H1 (cell line): ENCODE data around the gene UBE2M. TPM values are rescaled to one million over a fixed set of nuclear protein-coding genes. Genes with fewer than 3 reads are reported as not detected.
"Not testable (repeated sequence)": the region's sequence is repeated elsewhere in the genome, so short reads cannot be mapped to it uniquely, and the experiment has no call there.

Source experiments
- CTCF ChIA-PET: fragments of 300-600 bp; sonication (Branson Sonifier 250); formaldehyde crosslinking; loops from one replicate; lab custom pipeline; 2021; ENCODE audit not compliant: partially characterized antibody; lab: Charles Lee
- POLR2A ChIA-PET: fragments of 300-600 bp; sonication (Branson Sonifier 250); formaldehyde crosslinking; loops from one replicate; lab custom pipeline; 2021; ENCODE audit warnings: inconsistent platforms; ENCODE audit not compliant: partially characterized antibody; lab: Charles Lee
- DNase-seq, 2 experiments: peaks; one replicate each; pipeline versions ENCODE4 v3.0.0 to v3.0.0-alpha.2; 2010 to 2022; ENCODE audit warnings: low spot score in 2 of 2, low read depth in 1 of 2, mixed read lengths in 1 of 2
- FAIRE-seq: peaks from 2 replicates; lab custom pipeline; 2011; peaks lifted over from hg19 to GRCh38; lab: Jason Lieb, UNC
- H2AFZ ChIP-seq: 2 replicates; pipeline ENCODE4 v1.8.1; 2012; ENCODE audit warnings: low read length, inconsistent platforms
- H2AK5ac ChIP-seq: 2 replicates; pipeline ENCODE4 v1.6.1; 2013; ENCODE audit warnings: low read depth, low read length
- H2BK120ac ChIP-seq: replicated peaks from 2 replicates; pipeline ENCODE3; 2013; ENCODE audit warnings: low read depth, low read length, inconsistent platforms
- H2BK12ac ChIP-seq: 2 replicates; pipeline ENCODE4 v1.6.1; 2013; ENCODE audit warnings: low read depth, low read length
- H2BK15ac ChIP-seq: 2 replicates; pipeline ENCODE4 v1.6.1; 2013; ENCODE audit warnings: low read length
- H2BK20ac ChIP-seq: 2 replicates; pipeline ENCODE4 v1.6.1; 2013; ENCODE audit warnings: low read length
- H2BK5ac ChIP-seq: 2 replicates; pipeline ENCODE4 v1.6.1; 2013; ENCODE audit warnings: low read depth, low read length
- H3K14ac ChIP-seq: 2 replicates; pipeline ENCODE4 v1.6.1; 2013; ENCODE audit warnings: inconsistent platforms; ENCODE audit not compliant: insufficient read length
- H3K18ac ChIP-seq: 2 replicates; pipeline ENCODE4 v1.6.1; 2013; ENCODE audit warnings: low read length; ENCODE audit errors: extremely low read depth
- H3K23ac ChIP-seq: 2 replicates; pipeline ENCODE4 v1.6.1; 2013; ENCODE audit warnings: inconsistent platforms; ENCODE audit not compliant: insufficient read length
- H3K23me2 ChIP-seq: 2 replicates; pipeline ENCODE4 v1.6.1; 2013; ENCODE audit warnings: low read depth, low read length
- H3K27ac ChIP-seq: 2 replicates; pipeline ENCODE4 v1.6.1; 2011; ENCODE audit warnings: low read depth, low read length, inconsistent platforms
- H3K27me3 ChIP-seq, 4 experiments: replicated peaks in 1 of 4; 1 replicate in 1 of 4; 2 replicates in 3 of 4; pipeline versions ENCODE4 v1.6.1 to v1.8.1; 2011 to 2013; ENCODE audit warnings: low read length in 3 of 4, mild to moderate bottlenecking in 3 of 4, inconsistent platforms in 2 of 4, mixed read lengths in 2 of 4, moderate library complexity in 1 of 4; ENCODE audit not compliant: control insufficient read depth in 3 of 4, insufficient read depth in 3 of 4; ENCODE audit errors: extremely low read depth in 1 of 4
- H3K36me3 ChIP-seq, 4 experiments: 2 replicates each; pipeline versions ENCODE4 v1.6.1 to v1.8.1; 2011 to 2013; ENCODE audit warnings: mild to moderate bottlenecking in 4 of 4, low read length in 3 of 4, moderate library complexity in 2 of 4, control low read depth in 1 of 4, inconsistent platforms in 1 of 4; ENCODE audit not compliant: insufficient read depth in 4 of 4, control insufficient read depth in 2 of 4
- H3K4ac ChIP-seq: replicated peaks from 2 replicates; pipeline ENCODE3; 2013; ENCODE audit warnings: low read length, low read depth, mixed read lengths, inconsistent platforms; ENCODE audit not compliant: insufficient read length
- H3K4me1 ChIP-seq, 4 experiments: replicated peaks in 1 of 4; 1 replicate in 1 of 4; 2 replicates in 3 of 4; pipeline versions ENCODE4 v1.6.1 to v1.8.1; 2011 to 2013; ENCODE audit warnings: low read length in 3 of 4, inconsistent platforms in 2 of 4, mixed read lengths in 1 of 4; ENCODE audit not compliant: insufficient read depth in 4 of 4, control insufficient read depth in 3 of 4
- H3K4me2 ChIP-seq, 2 experiments: 2 replicates each; pipeline versions ENCODE4 v1.6.1 to v1.8.1; 2011 to 2013; ENCODE audit warnings: low read depth in 2 of 2, low read length in 2 of 2, control low read depth in 1 of 2, inconsistent platforms in 1 of 2, mild to moderate bottlenecking in 1 of 2; ENCODE audit not compliant: insufficient read depth in 1 of 2
- H3K4me3 ChIP-seq, 4 experiments: fragments of 200-600, 300-600 bp in 1 of 4; sonication (generic), shearing (Covaris generic), sonication (Bioruptor Twin) in 1 of 4; 2 replicates each; pipeline versions ENCODE4 v1.5.1 to v1.8.1; 2011 to 2016; ENCODE audit warnings: low read length in 4 of 4, low read depth in 3 of 4, control low read depth in 2 of 4, inconsistent platforms in 2 of 4, mild to moderate bottlenecking in 2 of 4, mixed read lengths in 1 of 4, moderate library complexity in 1 of 4; ENCODE audit not compliant: insufficient read depth in 2 of 4; ENCODE audit errors: extremely low read depth in 1 of 4
- H3K56ac ChIP-seq: replicated peaks from 2 replicates; pipeline ENCODE3; 2013; ENCODE audit warnings: low read depth, mild to moderate bottlenecking, mixed read lengths, low read length, inconsistent platforms; ENCODE audit not compliant: insufficient read length
- H3K79me1 ChIP-seq: 2 replicates; pipeline ENCODE4 v1.6.1; 2013; ENCODE audit warnings: low read depth, low read length, control low read depth
- H3K79me2 ChIP-seq, 2 experiments: 2 replicates each; pipeline versions ENCODE4 v1.6.1 to v1.8.1; 2012 to 2013; ENCODE audit warnings: low read length in 2 of 2, mild to moderate bottlenecking in 2 of 2, inconsistent platforms in 1 of 2; ENCODE audit not compliant: insufficient read depth in 2 of 2, control insufficient read depth in 1 of 2
- H3K9ac ChIP-seq, 4 experiments: replicated peaks in 1 of 4; 1 replicate in 1 of 4; 2 replicates in 3 of 4; pipeline versions ENCODE4 v1.6.1 to v1.8.1; 2011 to 2013; ENCODE audit warnings: low read depth in 3 of 4, low read length in 3 of 4, control low read depth in 2 of 4, mild to moderate bottlenecking in 2 of 4, moderate library complexity in 2 of 4, inconsistent platforms in 1 of 4; ENCODE audit errors: extremely low read depth in 1 of 4
- H3K9me3 ChIP-seq, 2 experiments: 2 replicates each; pipeline versions ENCODE4 v1.6.1 to v1.8.1; 2012 to 2013; ENCODE audit warnings: mild to moderate bottlenecking in 2 of 2, moderate library complexity in 2 of 2, control low read depth in 1 of 2, inconsistent platforms in 1 of 2, low read depth in 1 of 2, low read length in 1 of 2, mixed read lengths in 1 of 2; ENCODE audit not compliant: insufficient read depth in 2 of 2
- H4K20me1 ChIP-seq, 2 experiments: replicated peaks in 1 of 2; 2 replicates each; pipeline versions ENCODE3 to v1.8.1; 2011 to 2013; ENCODE audit warnings: inconsistent platforms in 2 of 2, low read length in 2 of 2, mild to moderate bottlenecking in 1 of 2; ENCODE audit not compliant: insufficient read depth in 2 of 2, control insufficient read depth in 1 of 2
- H4K5ac ChIP-seq: 2 replicates; pipeline ENCODE4 v1.6.1; 2013; ENCODE audit warnings: low read length, low read depth, mixed read lengths, inconsistent platforms; ENCODE audit not compliant: insufficient read length
- H4K8ac ChIP-seq: 2 replicates; pipeline ENCODE4 v1.8.0; 2013; ENCODE audit warnings: mild to moderate bottlenecking, moderate library complexity, low read length, inconsistent platforms; ENCODE audit not compliant: insufficient read depth; ENCODE audit errors: extremely low read depth
- H4K91ac ChIP-seq: replicated peaks from 2 replicates; pipeline ENCODE3; 2013; ENCODE audit warnings: low read length, mixed read lengths, inconsistent platforms; ENCODE audit not compliant: insufficient read length
- WGBS, 2 experiments: shearing (Covaris generic) in 1 of 2; methylation state at CpG; one replicate each; pipeline versions ENCODE4 v1.1.6 to v1.1.7; 2013 to 2015; ENCODE audit warnings: low lambda C conversion rate in 2 of 2, mixed read lengths in 2 of 2, inconsistent platforms in 1 of 2, low coverage in 1 of 2, missing lambda C conversion rate in 1 of 2; ENCODE audit not compliant: insufficient replicate concordance in 2 of 2, insufficient coverage in 1 of 2, insufficient read length in 1 of 2; ENCODE audit errors: extremely low coverage in 1 of 2, missing lambda C conversion rate in 1 of 2; 5-methylcytosine and 5-hydroxymethylcytosine counted together
- polyA plus RNA-seq, 7 experiments: library from polyadenylated mRNA; depleted of rRNA in 3 of 7; stranded (reverse) in 5 of 7; unstranded in 2 of 7; fragments of >200 nt in 5 of 7; fragments of 200-250 nt in 2 of 7; gene quantifications; 1 replicate in 5 of 7; 2 replicates in 1 of 7; 4 replicates in 1 of 7; pipeline versions ENCODE4 v1.2.1 to v1.2.3, GENCODE V29; 2011 to 2013; ENCODE audit warnings: missing spikeins in 2 of 7, mixed read lengths in 2 of 7
- total RNA-seq: library from RNA; stranded (reverse); fragmentation: NEBNext Ultra II Directional; extraction: Animal tissue kit (Norgen Biotek cat#: 25700); gene quantifications from 2 replicates; pipeline ENCODE4 v1.2.1, GENCODE V29; 2021

UBE2M gene
- total and polyA plus RNA-seq, 2 of the 8 experiments (the other 6 are each of a cell fraction or from before 2014, with no cell fraction given): 93.8 to 114 TPM

DNA sequence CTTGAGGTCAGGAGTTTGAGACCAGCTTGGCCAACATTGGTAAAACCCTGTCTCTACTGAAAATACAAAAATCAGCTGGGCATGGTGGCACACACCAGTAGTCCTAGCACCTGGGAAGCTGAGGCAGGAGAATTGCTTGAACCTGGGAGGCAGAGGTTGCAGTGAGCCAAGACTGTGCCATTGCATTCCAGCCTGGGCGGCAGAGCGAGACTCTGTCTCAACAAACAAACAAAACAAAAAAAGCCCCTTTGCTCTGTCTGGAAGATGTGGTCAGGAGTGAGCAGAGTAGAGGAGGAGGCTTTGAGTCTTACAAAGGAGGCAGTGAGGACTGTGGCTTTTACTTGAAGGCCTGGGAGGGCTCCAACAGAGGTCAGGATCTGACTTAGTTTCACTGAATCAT, 19.2 kb upstream of the UBE2M start:
- H3K4me2 ChIP-seq, H3K14ac ChIP-seq, H3K4ac ChIP-seq, H2AFZ ChIP-seq, H3K79me1 ChIP-seq, H2BK120ac ChIP-seq, H3K23ac ChIP-seq, H2AK5ac ChIP-seq, H3K9me3 ChIP-seq, H2BK5ac ChIP-seq, H2BK15ac ChIP-seq, H2BK12ac ChIP-seq, H3K79me2 ChIP-seq, H4K91ac ChIP-seq, FAIRE-seq, H2BK20ac ChIP-seq, DNase-seq, H3K4me3 ChIP-seq, H3K27ac ChIP-seq, H3K9ac ChIP-seq, H4K20me1 ChIP-seq, H3K56ac ChIP-seq, H4K5ac ChIP-seq, H4K8ac ChIP-seq, H3K36me3 ChIP-seq, H3K27me3 ChIP-seq, H3K18ac ChIP-seq: not testable (repeated sequence)
- peaks cover 13% of the 10 kb centered on the region for H3K23me2 ChIP-seq
- H3K4me1 ChIP-seq: peaks cover 0 to 14% (median 0%) of the 10 kb centered on the region in 4 experiments; a peak in 4 of 7 replicates
- WGBS, 2 experiments: 95% methylated on average over 2 of the region's 2 CpGs; no CpG with 5 or more reads in 1 of the 2 experiments
- ChIA-PET CTCF (interaction anchor here (3.1 kb wide), 1 partner anchor 58 kb away, joined by 18 read pairs; the partner anchor contains the start of gene ZBTB45), POLR2A (interaction anchor here (1.1 to 8.4 kb wide), 3 partner anchors 15 to 58 kb away, joined by 4 to 82 read pairs (median 4); partner anchors contain the start of gene ZBTB45)
